Inferior parietal cortex (tissue), 1 donor: ENCODE data around the gene C1QL2.

ENCODE experiments used
- DNase-seq: peaks from one replicate; pipeline ENCODE4 v3.0.0-alpha.2; 2016; ENCODE audit errors: extremely low spot score

The C1QL2 gene

GRCh38 chr2:119106301-119106897 is 52.2 kb downstream of the C1QL2 start:
- no peak for DNase-seq
